HS-5 (cell line): ENCODE measurements around the gene DCBLD1.
A peak's percentile ranks its signal among the peaks of the same experiment; 100 is the strongest.

ENCODE experiments used
- DNase-seq: peaks from one replicate; pipeline ENCODE4 v3.0.0-alpha.2; 2012; ENCODE audit warnings: low read depth

The DCBLD1 gene

GRCh38 chr6:117531346-117531745 is 48.9 kb downstream of the DCBLD1 start:
- no peak for DNase-seq

- DNase-seq: no peak
Observed at GRCh38 chr6:117531809-117532725, 49.6 kb downstream of the DCBLD1 start.

GRCh38 chr6:117533775-117534174 is 51.3 kb downstream of the DCBLD1 start:
- no peak for DNase-seq

DNA sequence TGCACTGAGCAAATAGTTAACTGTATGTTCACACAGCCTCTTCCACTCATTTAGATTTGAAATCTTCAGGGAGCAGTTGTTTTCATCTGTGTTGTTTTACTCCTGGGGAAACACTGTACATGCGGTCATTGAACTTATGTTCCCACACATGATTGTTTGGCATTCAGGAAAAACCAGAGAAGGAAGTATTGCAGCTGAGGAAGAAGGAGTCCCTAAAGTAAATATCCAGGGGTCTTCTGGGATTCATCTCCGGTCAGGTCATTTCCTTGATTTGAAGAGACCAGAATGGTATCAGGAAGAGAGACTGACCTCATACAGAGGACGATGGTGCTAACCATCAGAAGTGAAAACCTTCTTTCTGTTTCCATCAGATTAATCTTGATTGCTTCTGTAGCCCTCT is 52.5 kb downstream of the DCBLD1 start:
- no peak for DNase-seq

GRCh38 chr6:117536317-117536716 is 53.8 kb downstream of the DCBLD1 start:
- DNase-seq: no peak

DNA sequence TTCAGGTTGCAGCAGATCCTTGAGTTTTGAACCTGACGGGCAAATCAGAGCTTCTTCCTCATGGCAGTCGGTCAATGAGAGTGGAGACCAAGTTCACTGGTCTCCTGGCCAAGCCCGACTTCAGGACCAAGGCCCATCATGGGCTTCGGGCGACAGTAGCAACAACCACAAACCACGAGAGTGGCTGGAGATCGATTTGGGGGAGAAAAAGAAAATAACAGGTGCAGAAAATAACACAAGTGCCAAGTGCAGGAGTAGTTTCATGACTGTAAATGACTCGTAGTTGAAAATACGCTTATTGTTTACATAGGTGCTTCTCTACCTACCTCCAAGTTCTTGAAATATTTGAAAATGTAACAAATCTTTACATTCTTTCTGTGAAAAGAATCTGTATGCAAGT is 56.1 kb downstream of the DCBLD1 start:
- DNase-seq: no peak

- DNase-seq: peak; percentile 34
Observed at GRCh38 chr6:117540670-117541069, 58.2 kb downstream of the DCBLD1 start.

DNA sequence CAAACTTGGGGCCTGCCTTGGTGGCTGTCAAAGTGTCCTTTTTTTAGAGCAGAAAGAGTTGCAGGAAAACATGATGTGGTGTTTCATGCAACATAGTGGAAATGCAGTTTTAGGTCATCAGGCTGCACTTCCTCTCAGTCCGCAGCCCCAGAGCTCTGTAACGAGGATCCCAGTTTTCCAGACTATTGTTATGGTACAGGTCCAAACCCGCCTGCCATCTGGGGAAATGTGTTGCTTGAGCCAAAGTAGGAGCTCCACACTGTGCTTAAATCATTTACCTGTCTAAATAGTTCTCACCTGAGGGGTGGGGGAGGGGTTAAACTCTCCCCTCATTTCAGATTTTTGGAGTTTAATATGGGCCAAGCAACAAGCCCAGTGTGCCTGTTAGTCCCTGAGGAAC is 60.0 kb downstream of the DCBLD1 start:
- no peak for DNase-seq

DNA sequence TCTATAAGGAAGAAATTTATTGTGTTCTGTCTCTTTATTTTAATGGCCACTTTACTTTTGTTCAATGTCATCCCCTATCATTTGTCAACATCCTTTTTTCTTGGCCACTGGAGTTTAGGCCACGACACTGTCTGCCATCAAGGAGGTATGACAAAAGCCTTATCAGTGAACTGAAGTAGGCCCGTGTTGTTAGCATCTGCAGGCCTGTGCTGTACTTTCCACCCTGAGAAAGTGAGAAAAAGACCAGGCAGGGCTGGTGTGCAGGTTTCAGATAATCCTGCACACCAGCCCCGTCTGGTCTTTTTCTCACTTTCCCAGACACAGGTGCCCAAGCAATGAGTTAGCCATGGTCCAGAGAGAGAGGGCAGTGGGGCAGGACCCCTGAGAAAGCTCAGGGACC is 62.2 kb downstream of the DCBLD1 start:
- no peak for DNase-seq

DNA sequence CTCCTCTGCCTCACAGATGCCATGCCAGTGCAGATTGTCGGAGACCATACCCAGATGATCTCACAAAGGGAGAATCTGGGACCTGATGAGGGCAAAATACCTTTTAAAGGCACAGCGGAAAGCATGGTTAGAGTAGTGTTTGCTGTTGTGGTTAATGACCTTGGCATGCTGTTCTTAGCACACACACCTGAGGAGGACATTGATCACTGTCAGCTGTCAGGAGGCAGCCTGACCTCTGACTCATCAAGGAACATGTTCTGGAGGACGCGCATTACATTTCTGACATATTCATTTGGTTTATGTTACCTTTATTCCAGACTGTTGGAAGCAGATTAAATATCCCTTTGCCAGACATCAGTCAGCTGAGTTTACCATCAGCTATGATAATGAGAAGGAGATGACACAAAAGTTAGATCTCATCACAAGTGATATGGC is 62.7 kb downstream of the DCBLD1 start:
- DNase-seq: no peak

DNA sequence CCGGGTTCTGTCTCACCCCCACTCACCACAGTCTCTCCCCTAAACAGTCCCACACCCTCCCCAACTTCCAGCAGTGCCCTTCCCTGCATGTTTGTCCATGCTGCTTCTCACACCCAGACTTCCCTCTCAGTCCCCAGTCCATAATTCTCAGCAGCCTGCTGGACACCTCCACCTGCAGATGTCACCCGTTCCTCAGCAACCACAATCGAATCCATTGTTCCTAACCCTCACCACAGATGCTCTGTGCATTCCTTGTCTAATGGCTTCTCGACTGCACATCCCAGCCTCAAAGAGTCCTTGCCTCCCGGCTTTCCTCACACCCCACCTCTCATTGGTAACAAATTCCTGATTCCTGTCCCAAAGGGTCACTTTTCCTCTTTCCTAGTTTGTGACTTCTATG is 64.2 kb downstream of the DCBLD1 start:
- no peak for DNase-seq

DNA sequence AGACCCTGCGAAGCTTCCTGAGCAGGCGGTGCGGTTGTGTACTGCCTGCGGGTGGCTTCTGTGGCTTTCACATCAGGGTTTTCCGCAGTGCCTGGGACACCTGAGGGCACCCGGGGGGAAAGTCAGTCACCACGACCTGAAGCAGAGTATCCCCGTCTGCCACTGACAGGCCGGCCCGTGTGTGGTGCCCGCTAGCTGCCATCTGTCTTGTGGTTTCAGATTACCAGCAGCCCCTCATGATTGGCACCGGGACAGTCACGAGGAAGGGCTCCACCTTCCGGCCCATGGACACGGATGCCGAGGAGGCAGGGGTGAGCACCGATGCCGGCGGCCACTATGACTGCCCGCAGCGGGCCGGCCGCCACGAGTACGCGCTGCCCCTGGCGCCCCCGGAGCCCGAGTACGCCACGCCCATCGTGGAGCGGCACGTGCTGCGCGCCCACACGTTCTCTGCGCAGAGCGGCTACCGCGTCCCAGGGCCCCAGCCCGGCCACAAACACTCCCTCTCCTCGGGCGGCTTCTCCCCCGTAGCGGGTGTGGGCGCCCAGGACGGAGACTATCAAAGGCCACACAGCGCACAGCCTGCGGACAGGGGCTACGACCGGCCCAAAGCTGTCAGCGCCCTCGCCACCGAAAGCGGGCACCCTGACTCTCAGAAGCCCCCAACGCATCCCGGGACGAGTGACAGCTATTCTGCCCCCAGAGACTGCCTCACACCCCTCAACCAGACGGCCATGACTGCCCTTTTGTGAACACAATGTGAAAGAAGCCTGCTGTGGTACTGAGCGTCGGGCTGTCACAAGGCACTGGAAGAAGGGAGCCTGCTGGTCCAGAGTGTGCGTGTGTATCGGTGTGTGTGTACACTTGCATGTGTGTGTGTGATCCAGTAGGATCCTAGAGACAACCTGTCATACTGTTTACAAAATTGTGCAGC is 65.5 kb downstream of the DCBLD1 start:
- DNase-seq: no peak

DNA sequence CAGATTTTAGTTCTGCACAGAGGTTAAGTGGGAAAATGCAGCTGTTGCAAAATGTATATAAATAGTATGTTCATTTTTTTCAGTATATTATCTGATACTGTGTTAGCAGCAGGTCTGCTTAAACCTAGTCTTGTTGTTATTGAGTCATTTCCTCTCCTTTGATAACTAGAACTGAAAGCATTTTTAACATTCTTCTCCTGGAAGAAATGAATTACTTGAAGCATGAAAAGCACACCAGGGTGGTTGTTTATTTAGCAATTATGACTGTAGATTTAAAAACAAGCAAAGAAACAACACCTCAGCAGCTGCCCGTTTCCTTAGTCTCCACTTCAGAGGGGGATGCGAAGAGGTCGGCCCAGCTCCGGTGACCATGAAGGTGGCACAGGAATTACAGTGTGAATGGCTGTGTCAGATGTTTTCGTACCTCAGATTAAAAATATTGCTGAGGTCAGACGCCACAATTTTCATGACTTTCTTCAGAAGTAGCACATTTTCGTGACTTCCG is 66.4 kb downstream of the DCBLD1 start:
- peak; percentile 45 for DNase-seq

GRCh38 chr6:117549611-117550010 is 67.1 kb downstream of the DCBLD1 start:
- DNase-seq: no peak

GRCh38 chr6:117550078-117550600 is 67.7 kb downstream of the DCBLD1 start:
- no peak for DNase-seq

- no peak for DNase-seq
Observed at GRCh38 chr6:117550618-117551242, 68.3 kb downstream of the DCBLD1 start.

- no peak for DNase-seq
Observed at GRCh38 chr6:117552618-117553017, 70.1 kb downstream of the DCBLD1 start.

- DNase-seq: no peak
Observed at GRCh38 chr6:117553142-117553541, 70.7 kb downstream of the DCBLD1 start.

GRCh38 chr6:117555262-117555849 is 72.9 kb downstream of the DCBLD1 start:
- DNase-seq: no peak

DNA sequence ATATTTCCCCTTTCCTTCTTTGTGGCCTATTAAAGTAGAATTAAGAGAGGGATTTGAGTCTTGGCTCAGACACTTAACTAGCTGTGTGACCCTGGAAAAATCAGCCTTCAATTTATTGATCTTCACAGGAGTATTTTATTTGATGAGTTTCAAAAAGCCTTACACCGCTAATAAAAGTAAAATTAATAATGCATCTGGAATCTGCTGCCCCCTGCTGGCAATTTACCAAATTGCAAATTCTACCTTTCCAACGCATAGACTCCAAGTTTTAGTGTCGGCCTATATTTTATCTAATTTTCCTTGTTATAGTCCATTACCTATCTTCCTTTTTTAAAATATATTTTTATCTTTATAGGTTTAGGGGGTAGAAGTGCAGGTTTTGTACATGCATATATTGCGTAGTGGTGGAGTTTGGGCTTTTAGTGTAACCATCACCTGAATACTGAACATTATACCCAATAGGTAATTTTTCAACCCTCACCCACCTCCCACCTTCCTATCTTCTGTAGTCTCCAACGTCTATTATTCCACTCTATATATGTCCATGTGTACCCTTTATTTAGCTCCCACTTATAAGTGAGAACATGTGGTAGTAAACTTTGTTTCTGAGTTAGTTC is 73.5 kb downstream of the DCBLD1 start:
- no peak for DNase-seq

DNA sequence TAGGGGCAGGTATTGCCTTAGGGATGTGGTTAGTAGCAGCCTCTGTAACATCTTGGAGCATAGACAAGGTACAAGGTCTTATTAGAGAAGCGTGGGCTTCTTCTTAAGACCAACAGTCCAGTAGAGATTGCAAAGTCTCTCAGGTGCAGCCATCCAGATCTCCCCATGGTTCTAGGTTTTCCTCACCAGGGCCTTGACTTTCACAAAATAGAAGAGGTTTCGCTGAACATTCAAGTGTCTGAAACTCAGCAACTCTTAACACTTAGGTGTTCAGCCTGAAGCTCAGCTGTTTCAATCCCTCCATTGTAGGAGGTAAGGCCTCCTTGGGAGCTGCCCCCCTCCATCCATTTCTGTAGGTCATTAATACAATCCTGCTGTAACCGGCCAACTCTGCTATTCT is 75.5 kb downstream of the DCBLD1 start:
- DNase-seq: no peak
